Activated naive CD4-positive, alpha-beta T cell treated with anti-CD3 and anti-CD28 coated beads, Interleukin-2, amount 50 U/mL, for 24 hours (primary cell): ENCODE data around the gene SPEG.

ENCODE experiments used
- H3K27ac Mint-ChIP-seq: one replicate; pipeline ENCODE4 v1.8.0; 2021; ENCODE audit warnings: mild to moderate bottlenecking, mixed read lengths
- H3K27me3 Mint-ChIP-seq: one replicate; pipeline ENCODE4 v1.8.0; 2021; ENCODE audit warnings: mixed read lengths
- H3K36me3 Mint-ChIP-seq: one replicate; pipeline ENCODE4 v1.8.0; 2021; ENCODE audit warnings: mixed read lengths
- H3K4me1 Mint-ChIP-seq: one replicate; pipeline ENCODE4 v1.8.0; 2021; ENCODE audit warnings: mixed read lengths
- H3K4me3 Mint-ChIP-seq: one replicate; pipeline ENCODE4 v1.8.0; 2021; ENCODE audit warnings: mild to moderate bottlenecking, mixed read lengths
- H3K9me3 Mint-ChIP-seq: one replicate; pipeline ENCODE4 v1.8.0; 2021; ENCODE audit warnings: mixed read lengths

Gene SPEG

GRCh38 chr2:219469186-219469724 lies 34.6 kb downstream of the SPEG start:
- H3K27ac Mint-ChIP-seq, result no peak overlapping the region
- no peaks in the 10 kb centered on the region for H3K4me1 Mint-ChIP-seq
- H3K4me3 Mint-ChIP-seq, result no peak overlapping the region
- H3K36me3 Mint-ChIP-seq, result no peaks in the 10 kb centered on the region
- H3K27me3 Mint-ChIP-seq, result no peaks in the 10 kb centered on the region
- H3K9me3 Mint-ChIP-seq, result no peaks in the 10 kb centered on the region

- no peak overlapping the region for H3K27ac Mint-ChIP-seq
- no peak overlapping the region for H3K4me3 Mint-ChIP-seq
- H3K4me1 Mint-ChIP-seq, result no peaks in the 10 kb centered on the region
- no peaks in the 10 kb centered on the region for H3K36me3 Mint-ChIP-seq
- no peaks in the 10 kb centered on the region for H3K27me3 Mint-ChIP-seq
- no peaks in the 10 kb centered on the region for H3K9me3 Mint-ChIP-seq
Observed at GRCh38 chr2:219470429-219470828, 35.8 kb downstream of the SPEG start.

GRCh38 chr2:219471476-219472371 lies 37.1 kb downstream of the SPEG start:
- no peaks in the 10 kb centered on the region for H3K36me3 Mint-ChIP-seq
- H3K9me3 Mint-ChIP-seq, result no peaks in the 10 kb centered on the region
- peaks cover 3% of the 10 kb centered on the region for H3K27me3 Mint-ChIP-seq
- no peak overlapping the region for H3K4me3 Mint-ChIP-seq
- H3K27ac Mint-ChIP-seq, result no peak overlapping the region
- H3K4me1 Mint-ChIP-seq, result peaks cover 4% of the 10 kb centered on the region

DNA sequence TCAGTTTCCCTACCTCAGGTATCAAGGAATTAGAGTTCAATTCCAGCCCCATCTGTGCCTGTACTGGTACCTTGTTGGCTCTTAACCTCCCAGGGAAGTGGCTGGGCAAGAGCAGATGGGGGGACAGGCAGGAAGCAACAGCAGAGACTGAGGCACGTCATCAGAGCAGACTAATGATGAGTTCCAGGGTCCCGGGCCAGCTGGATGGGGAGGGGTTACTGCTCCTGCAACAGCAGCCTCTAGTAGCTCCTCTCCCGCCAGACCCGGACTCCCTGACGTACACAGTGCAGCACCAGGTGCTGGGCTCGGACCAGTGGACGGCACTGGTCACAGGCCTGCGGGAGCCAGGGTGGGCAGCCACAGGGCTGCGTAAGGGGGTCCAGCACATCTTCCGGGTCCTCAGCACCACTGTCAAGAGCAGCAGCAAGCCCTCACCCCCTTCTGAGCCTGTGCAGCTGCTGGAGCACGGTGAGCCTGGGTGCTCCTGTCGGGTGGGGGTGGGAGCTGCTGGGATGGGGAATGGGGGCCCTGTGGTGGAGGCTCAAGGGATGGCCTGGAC lies 38.1 kb downstream of the SPEG start:
- Mint-ChIP-seq H3K4me3 (no peak overlapping the region), H3K9me3 (no peaks in the 10 kb centered on the region), H3K27ac (no peak overlapping the region), H3K36me3 (no peaks in the 10 kb centered on the region), H3K4me1 (peaks cover 4% of the 10 kb centered on the region), H3K27me3 (peaks cover 3% of the 10 kb centered on the region)

DNA sequence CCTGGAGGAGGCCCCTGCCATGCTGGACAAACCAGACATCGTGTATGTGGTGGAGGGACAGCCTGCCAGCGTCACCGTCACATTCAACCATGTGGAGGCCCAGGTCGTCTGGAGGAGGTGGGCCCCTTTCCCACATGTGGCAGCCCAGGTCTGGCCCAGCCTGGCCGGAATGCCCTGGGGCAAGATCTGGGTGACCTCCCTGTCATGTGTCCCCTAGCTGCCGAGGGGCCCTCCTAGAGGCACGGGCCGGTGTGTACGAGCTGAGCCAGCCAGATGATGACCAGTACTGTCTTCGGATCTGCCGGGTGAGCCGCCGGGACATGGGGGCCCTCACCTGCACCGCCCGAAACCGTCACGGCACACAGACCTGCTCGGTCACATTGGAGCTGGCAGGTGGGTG lies 38.9 kb downstream of the SPEG start:
- H3K27me3 Mint-ChIP-seq, result peaks cover 3% of the 10 kb centered on the region
- peaks cover 4% of the 10 kb centered on the region for H3K4me1 Mint-ChIP-seq
- no peaks in the 10 kb centered on the region for H3K36me3 Mint-ChIP-seq
- no peaks in the 10 kb centered on the region for H3K9me3 Mint-ChIP-seq
- H3K4me3 Mint-ChIP-seq, result no peak overlapping the region
- H3K27ac Mint-ChIP-seq, result no peak overlapping the region

DNA sequence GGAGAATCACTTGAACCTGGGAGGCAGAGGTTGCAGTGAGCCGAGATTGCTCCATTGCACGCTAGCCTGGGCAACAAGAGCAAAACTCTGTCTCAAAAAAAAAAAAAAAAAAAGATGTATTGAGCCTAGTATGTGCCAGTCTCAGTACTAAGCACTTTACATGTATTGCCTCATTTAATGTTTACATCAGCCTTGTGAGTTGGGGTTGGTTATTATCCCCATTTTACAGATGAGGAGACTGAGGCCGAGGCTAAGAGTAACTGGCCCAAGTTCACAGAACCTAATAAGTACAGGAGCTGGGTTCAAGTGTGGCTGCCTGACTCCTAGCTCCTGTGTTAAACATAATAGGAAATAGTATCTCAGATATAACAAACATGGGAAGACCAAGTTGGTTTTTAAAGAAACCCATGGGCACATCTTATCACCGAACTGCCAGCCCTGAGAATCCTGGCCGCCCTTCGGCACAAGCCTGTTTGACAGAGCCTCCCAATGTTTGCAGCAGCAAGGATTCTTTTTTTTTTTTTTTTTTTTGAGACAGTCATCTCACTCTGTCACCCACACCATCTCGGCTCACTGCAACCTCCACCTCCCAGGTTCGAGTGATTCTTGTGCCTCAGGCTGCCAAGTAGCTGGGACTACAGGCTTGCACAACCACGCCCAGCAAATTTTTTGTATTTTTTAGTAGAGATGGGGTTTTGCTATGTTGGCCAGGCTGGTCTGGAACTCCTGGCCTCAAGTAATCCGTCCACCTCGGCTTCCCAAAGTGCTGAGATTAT lies 39.8 kb downstream of the SPEG start:
- Mint-ChIP-seq H3K27ac (no peak overlapping the region), H3K27me3 (peaks cover 3% of the 10 kb centered on the region), H3K9me3 (no peaks in the 10 kb centered on the region), H3K4me1 (peaks cover 4% of the 10 kb centered on the region), H3K4me3 (no peak overlapping the region), H3K36me3 (no peaks in the 10 kb centered on the region)

GRCh38 chr2:219475278-219475677 lies 40.6 kb downstream of the SPEG start:
- peaks cover 4% of the 10 kb centered on the region for H3K4me1 Mint-ChIP-seq
- no peak overlapping the region for H3K4me3 Mint-ChIP-seq
- no peaks in the 10 kb centered on the region for H3K36me3 Mint-ChIP-seq
- no peak overlapping the region for H3K27ac Mint-ChIP-seq
- peaks cover 3% of the 10 kb centered on the region for H3K27me3 Mint-ChIP-seq
- no peaks in the 10 kb centered on the region for H3K9me3 Mint-ChIP-seq

GRCh38 chr2:219475697-219476651 lies 41.3 kb downstream of the SPEG start:
- Mint-ChIP-seq H3K4me3 (no peak overlapping the region), H3K27me3 (peaks cover 5% of the 10 kb centered on the region)

GRCh38 chr2:219476652-219477151 lies 42.1 kb downstream of the SPEG start:
- Mint-ChIP-seq H3K4me1 (peaks cover 4% of the 10 kb centered on the region), H3K4me3 (no peak overlapping the region), H3K27ac (no peak overlapping the region), H3K9me3 (no peaks in the 10 kb centered on the region), H3K27me3 (peaks cover 7% of the 10 kb centered on the region), H3K36me3 (no peaks in the 10 kb centered on the region)

More at GRCh38 chr2:219475697-219476651, 41.3 kb downstream of the SPEG start:
- Mint-ChIP-seq H3K9me3 (no peaks in the 10 kb centered on the region), H3K4me1 (peaks cover 4% of the 10 kb centered on the region), H3K36me3 (no peaks in the 10 kb centered on the region), H3K27ac (no peak overlapping the region)

GRCh38 chr2:219477179-219477578 lies 42.5 kb downstream of the SPEG start:
- H3K27me3 Mint-ChIP-seq, result peaks cover 8% of the 10 kb centered on the region
- no peak overlapping the region for H3K4me3 Mint-ChIP-seq

GRCh38 chr2:219477815-219478214 lies 43.2 kb downstream of the SPEG start:
- Mint-ChIP-seq H3K9me3 (no peaks in the 10 kb centered on the region), H3K27me3 (peaks cover 10% of the 10 kb centered on the region), H3K4me3 (no peak overlapping the region), H3K27ac (no peak overlapping the region), H3K4me1 (peaks cover 4% of the 10 kb centered on the region), H3K36me3 (no peaks in the 10 kb centered on the region)

More at GRCh38 chr2:219477179-219477578, 42.5 kb downstream of the SPEG start:
- Mint-ChIP-seq H3K27ac (no peak overlapping the region), H3K4me1 (peaks cover 4% of the 10 kb centered on the region), H3K36me3 (no peaks in the 10 kb centered on the region), H3K9me3 (no peaks in the 10 kb centered on the region)

DNA sequence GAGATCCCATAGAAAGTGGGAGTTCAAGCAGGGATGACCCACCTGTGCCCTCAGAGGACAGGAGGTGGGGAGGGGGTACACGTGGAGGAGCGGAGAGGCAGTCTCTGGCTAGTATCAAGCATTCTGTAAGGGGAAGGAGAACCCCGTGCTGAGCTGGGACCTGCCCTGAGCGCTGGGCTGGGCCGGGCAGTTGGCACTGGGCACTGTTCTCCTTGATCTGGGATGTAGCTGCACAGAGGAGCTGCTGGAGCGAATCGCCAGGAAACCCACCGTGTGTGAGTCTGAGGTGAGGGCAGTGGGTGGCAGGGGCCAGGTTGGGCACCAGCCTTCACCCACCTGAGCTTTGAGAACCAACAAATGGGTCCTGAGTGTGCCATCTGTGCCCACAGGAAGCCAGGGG lies 44.3 kb downstream of the SPEG start:
- Mint-ChIP-seq H3K27me3 (peaks cover 13% of the 10 kb centered on the region), H3K9me3 (no peaks in the 10 kb centered on the region), H3K4me1 (peaks cover 4% of the 10 kb centered on the region), H3K4me3 (no peak overlapping the region), H3K27ac (no peak overlapping the region), H3K36me3 (no peaks in the 10 kb centered on the region)

DNA sequence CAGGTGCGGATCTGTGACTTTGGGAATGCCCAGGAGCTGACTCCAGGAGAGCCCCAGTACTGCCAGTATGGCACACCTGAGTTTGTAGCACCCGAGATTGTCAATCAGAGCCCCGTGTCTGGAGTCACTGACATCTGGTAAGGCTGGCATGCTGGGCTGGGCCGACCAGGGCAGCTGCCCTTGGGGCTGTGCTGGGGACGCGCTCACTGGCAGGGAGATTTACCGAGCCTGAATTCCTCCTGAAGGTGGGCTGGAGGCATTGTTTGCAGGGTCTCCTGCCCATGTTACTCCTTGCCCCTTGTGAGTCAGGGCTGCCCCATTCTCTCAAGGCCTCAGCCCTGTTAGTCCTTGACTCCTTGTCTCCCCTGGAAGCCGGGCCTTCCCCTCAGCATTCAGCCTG lies 45.4 kb downstream of the SPEG start:
- Mint-ChIP-seq H3K4me1 (peaks cover 8% of the 10 kb centered on the region), H3K27me3 (peaks cover 15% of the 10 kb centered on the region), H3K9me3 (no peaks in the 10 kb centered on the region), H3K36me3 (no peaks in the 10 kb centered on the region), H3K4me3 (no peak overlapping the region), H3K27ac (no peak overlapping the region)

GRCh38 chr2:219482674-219483405 lies 48.2 kb downstream of the SPEG start:
- H3K36me3 Mint-ChIP-seq, result no peaks in the 10 kb centered on the region
- no peak overlapping the region for H3K27ac Mint-ChIP-seq
- no peak overlapping the region for H3K4me3 Mint-ChIP-seq
- H3K9me3 Mint-ChIP-seq, result no peaks in the 10 kb centered on the region
- H3K4me1 Mint-ChIP-seq, result peaks cover 4% of the 10 kb centered on the region
- peaks cover 24% of the 10 kb centered on the region for H3K27me3 Mint-ChIP-seq
